Left colon (tissue), 2 donors: ENCODE results near the gene TUT4. TPM values are rescaled to one million over a fixed set of nuclear protein-coding genes. Genes with fewer than 3 reads are reported as not detected.

Source experiments
- total RNA-seq, 2 donors: library from RNA; stranded (reverse); fragmentation: NEBNext Ultra II Directional; extraction: Animal tissue kit (Norgen Biotek cat#: 25700); gene quantifications; one replicate each; pipeline ENCODE4 v1.2.1, GENCODE V29; 2021
- donor health status: DM: no; HTN: no; CAD: no.
- donor health status: DM: yes; HTN: yes; CAD: no.

TUT4 gene
- total RNA-seq, 2 donors from 2014 or later: 22.3 to 24.5 TPM

Other genes with a start within 250 kb of the TUT4 start
- 10 to 100 TPM; 32.8 to 35.3 TPM for gene CC2D1B, start 186.9 kb downstream of the TUT4 start, total RNA-seq
- 1 to 10 TPM; 1.7 to 4.3 TPM for gene ORC1, start 148.7 kb downstream of the TUT4 start, total RNA-seq
- gene PRPF38A, start 148.5 kb downstream of the TUT4 start, total RNA-seq: 10 to 100 TPM; 45.8 to 50.0 TPM
- gene GPX7, start 49.3 kb upstream of the TUT4 start, total RNA-seq: 1 to 10 TPM; 1.4 to 3.0 TPM
- under 1 TPM; 0.34 to 0.45 TPM for gene SHISAL2A, start 80.1 kb upstream of the TUT4 start, total RNA-seq
- gene COA7, start 145.3 kb upstream of the TUT4 start, total RNA-seq: 10 to 100 TPM; 21.3 to 28.1 TPM
- gene ZYG11B, start 173.4 kb upstream of the TUT4 start, total RNA-seq: 10 to 100 TPM; 29.0 to 30.3 TPM